Effector CD8-positive, alpha-beta T cell (primary cell): ENCODE measurements around the gene IZUMO2.
"Not testable (repeated sequence)": the region's sequence is repeated elsewhere in the genome, so short reads cannot be mapped to it uniquely, and the experiment has no call there.

ENCODE experiments used
- DNase-seq: peaks from one replicate; lab custom pipeline; 2025; lab: John Stamatoyannopoulos, UW

The IZUMO2 gene

DNA sequence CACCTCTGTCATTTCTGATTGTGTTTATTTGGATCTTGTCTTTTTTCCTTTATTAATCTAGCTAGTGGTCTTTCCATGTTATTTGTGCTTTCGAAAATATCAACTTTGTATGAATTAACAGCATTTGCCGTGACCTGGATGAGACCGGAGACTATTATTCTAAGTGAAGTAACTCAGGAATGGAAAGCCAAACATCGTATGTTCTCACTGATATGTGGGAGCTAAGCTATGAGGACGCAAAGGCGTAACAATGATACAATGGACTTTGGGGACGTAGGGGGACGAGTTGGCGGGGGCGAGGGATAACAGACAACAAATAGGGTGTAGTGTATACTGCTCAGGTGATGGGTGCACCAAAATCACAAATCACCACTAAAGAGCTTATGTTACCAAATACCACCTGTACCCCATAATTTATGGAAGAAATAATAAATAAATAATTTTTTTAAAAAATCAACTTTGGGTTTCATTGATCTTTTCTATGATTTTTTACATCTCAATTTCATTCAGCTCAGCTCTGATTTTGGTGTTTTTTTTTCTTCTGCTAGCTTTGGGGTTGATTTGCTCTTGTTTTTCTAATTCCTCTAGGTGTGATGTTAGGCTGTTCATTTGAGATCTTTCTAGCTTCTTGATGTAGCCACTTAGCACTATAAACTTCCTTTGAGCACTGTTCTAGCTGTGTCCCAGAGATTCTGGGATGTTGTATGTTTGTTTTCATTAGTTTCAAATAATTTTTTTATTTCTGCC lies 27.1 kb downstream of the IZUMO2 start:
- DNase-seq = not testable (repeated sequence)

DNA sequence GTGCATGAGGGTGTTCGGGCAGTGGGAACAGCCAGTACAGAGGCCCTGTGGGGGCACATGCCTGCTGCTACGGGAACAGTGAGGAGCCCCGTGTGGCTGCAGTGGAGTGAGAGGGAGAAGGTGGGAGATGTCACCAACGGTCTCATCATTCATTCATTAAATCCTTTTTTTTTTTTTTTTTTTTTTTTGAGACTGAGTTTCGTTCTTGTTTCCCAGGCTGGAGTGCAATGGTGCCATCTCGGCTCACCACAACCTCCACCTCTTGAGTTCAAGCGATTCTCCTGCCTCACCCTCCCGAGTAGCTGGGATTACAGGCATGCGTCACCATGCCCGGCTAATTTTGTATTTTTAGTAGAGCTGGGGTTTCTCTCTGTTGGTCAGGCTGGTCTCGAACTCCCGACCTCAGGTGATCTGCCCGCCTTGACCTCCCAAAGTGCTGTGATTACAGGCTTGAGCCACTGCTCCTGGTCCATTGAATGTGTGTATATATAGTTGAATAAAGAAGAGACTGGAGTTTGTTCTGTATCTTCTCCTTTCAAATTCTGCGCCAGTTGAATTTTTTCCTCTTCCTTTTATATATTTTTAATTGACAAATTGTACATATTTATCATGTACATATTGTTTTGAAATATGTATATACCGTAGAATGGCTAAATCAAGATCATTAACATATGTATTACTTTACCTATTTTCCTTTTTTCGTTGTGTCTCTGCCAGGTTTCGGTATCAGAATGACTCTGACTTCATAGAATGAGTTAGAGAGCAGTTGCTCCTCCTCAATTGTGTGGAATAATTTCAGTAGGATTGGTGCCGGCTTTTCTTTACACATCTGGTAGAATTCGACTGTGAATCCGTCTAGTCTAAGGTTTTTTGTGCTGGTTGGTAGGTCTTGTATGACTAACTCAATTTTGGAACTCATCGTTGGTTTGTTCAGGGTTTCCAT lies 28.0 kb downstream of the IZUMO2 start:
- not testable (repeated sequence) for DNase-seq

DNA sequence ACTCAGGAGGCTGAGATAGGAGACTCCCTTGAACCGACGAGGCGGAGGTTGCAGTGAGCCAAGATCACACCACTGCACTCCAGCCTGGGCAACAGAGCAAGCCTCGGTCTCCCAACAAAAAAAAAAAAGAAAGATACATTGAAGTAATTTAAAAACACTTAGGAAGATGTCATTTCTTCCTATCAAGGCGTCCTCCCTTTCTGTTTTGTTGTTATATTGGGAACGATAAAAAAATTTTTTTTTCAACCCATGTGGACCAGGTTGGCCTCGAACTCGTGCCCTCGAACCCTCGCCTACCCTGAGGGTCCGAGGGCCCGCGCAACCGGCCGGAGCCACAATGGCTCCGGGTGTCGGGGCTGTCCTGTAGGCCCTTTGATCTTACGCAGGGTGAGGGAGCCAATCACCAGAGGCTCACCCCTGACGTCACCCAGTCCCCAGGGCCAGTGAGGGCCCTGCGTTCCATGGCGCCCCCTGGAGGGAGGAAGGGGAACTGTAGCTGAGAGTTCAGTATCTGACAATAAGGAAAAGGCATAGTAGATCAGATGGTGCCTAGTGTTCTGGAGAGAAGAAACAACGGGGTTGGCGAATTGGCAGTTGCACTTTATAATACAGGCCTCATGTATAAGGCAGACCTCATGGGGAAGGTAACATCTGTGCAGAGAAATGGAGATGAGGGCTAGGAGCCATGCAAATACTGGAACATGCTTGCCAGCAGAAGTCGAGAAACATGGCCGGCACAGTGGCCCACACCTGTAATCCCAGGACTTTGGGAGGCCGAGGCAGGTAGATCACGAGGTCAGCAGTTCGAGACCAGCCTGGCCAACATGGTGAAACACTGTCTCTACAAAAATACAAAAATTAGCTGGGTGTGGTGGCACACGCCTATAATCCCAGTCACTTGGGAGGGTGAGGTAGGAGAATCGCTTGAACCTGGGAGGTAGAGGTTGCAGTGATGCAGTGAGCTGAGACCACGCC lies 29.3 kb downstream of the IZUMO2 start:
- DNase-seq = not testable (repeated sequence)

DNA sequence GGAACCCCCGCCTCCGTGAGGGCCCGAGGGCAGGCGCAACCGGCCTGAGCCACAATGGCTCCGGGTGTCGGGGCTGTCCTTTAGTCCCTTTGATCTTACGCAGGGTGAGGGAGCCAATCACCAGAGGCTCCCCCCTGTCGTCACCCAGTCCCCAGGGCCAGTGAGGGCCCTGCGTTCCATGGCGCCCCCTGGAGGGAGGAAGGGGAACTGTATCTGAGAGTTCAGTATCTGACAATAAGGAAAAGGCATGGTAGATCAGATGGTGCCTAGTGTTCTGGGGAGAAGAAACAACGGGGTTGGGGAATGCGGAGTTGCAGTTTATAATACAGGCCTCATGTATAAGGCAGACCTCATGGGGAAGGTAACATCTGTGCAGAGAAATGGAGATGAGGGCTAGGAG lies 59.1 kb downstream of the IZUMO2 start:
- not testable (repeated sequence) for DNase-seq

DNA sequence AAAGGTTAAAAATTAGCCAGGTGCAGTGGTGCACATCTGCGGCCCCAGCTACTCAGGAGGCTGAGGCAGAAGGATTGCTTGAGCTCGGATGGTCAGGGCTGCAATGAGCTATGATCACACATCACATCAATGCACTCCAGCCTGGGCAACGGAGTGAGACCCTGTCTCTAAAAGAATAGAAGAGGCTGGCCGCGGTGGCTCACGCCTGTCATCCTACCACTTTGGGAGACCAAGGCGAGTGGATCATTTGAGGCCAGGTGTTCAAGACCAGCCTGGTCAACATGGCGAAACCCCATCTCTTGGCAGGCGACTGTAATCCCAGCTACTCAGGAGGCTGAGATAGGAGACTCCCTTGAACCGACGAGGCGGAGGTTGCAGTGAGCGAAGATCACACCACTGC lies 59.7 kb downstream of the IZUMO2 start:
- DNase-seq = not testable (repeated sequence)
